Measurements from ENCODE around the gene DIPK1C. TPM values are rescaled to one million over a fixed set of nuclear protein-coding genes. Genes with fewer than 3 reads are reported as not detected.

The DIPK1C gene
- total RNA-seq, 1 experiment from 2014 or later: 0.26 TPM

GRCh38 chr18:74430231-74430630, 26.9 kb downstream of the DIPK1C start:
- no TSS peak for BruUV-seq (replicated peaks)
- H3K27ac ChIP-seq (ENCODE audit: low read length): no peak overlapping the region
- ChIA-PET POLR2A (no interaction called here), CTCF (no interaction called here)
- intact Hi-C loops (cut with micrococcal nuclease; ENCODE audit: unreplicated experiment) (no loop called here), in situ Hi-C loops (cut with HindIII; ENCODE audit: low pct_unique_long_range_greater_than_20kb, low sequenced_read_pairs) (no loop called here)
- ATAC-seq: no peak
- no peaks in the 10 kb centered on the region for H3K36me3 ChIP-seq (ENCODE audit: control insufficient read depth, insufficient read depth, low read length)
- no peak overlapping the region for H3K4me3 ChIP-seq (ENCODE audit: low read depth in 2 of 2, low read length in 2 of 2)
- no peaks in the 10 kb centered on the region for H3K4me1 ChIP-seq (ENCODE audit: control insufficient read depth, insufficient read depth, low read length)
- no peak for DNase-seq (ENCODE audit: low read depth, low spot score)
- H3K9me3 ChIP-seq (ENCODE audit: control insufficient read depth, insufficient read depth, low read depth, low read length): no peaks in the 10 kb centered on the region; the same call in 1 of the 2 replicates
- no peak for TF ChIP-seq CTCF (IDR thresholded peaks at IDR 0.05)
- TF ChIP-seq SIN3A (IDR thresholded peaks at IDR 0.05; ENCODE audit: borderline replicate concordance, insufficient read depth, low read depth, low read length): no peak
- TF ChIP-seq POLR2AphosphoS5 (IDR thresholded peaks at IDR 0.05; ENCODE audit: low read depth, low read length): no peak
- TF ChIP-seq REST (IDR thresholded peaks at IDR 0.05; ENCODE audit: insufficient read depth in 1 of 2, low read depth in 2 of 2, low read length in 1 of 2): no peak
- TF ChIP-seq TCF7L2 (IDR thresholded peaks at IDR 0.05; ENCODE audit: low read depth, low read length): no peak
- no peaks in the 10 kb centered on the region for H3K27me3 ChIP-seq (ENCODE audit: control insufficient read depth, insufficient read depth, low read length)

- TF ChIP-seq TCF7L2 (IDR thresholded peaks at IDR 0.05; ENCODE audit: low read depth, low read length) (no peak), REST (IDR thresholded peaks at IDR 0.05; ENCODE audit: insufficient read depth in 1 of 2, low read depth in 2 of 2, low read length in 1 of 2) (no peak), CTCF (IDR thresholded peaks at IDR 0.05) (no peak), SIN3A (IDR thresholded peaks at IDR 0.05; ENCODE audit: borderline replicate concordance, insufficient read depth, low read depth, low read length) (no peak), POLR2AphosphoS5 (IDR thresholded peaks at IDR 0.05; ENCODE audit: low read depth, low read length) (no peak)
- POLR2A ChIA-PET: no interaction called here
- H3K4me3 ChIP-seq (ENCODE audit: low read depth in 2 of 2, low read length in 2 of 2): no peak overlapping the region
- in situ Hi-C loops (cut with HindIII; ENCODE audit: low pct_unique_long_range_greater_than_20kb, low sequenced_read_pairs) (no loop called here), intact Hi-C loops (cut with micrococcal nuclease; ENCODE audit: unreplicated experiment) (no loop called here)
- ATAC-seq (no peak), DNase-seq (ENCODE audit: low read depth, low spot score) (no peak)
- H3K27ac ChIP-seq (ENCODE audit: low read length): no peak overlapping the region
- no peaks in the 10 kb centered on the region for H3K27me3 ChIP-seq (ENCODE audit: control insufficient read depth, insufficient read depth, low read length)
- BruUV-seq (replicated peaks): no TSS peak
- H3K9me3 ChIP-seq (ENCODE audit: control insufficient read depth, insufficient read depth, low read depth, low read length): no peaks in the 10 kb centered on the region; the same call in 1 of the 2 replicates
- H3K4me1 ChIP-seq (ENCODE audit: control insufficient read depth, insufficient read depth, low read length): no peaks in the 10 kb centered on the region
- CTCF ChIA-PET: interaction anchor here (0.6 kb wide), 1 partner anchor 67 kb away, joined by 3 read pairs; the partner anchor contains the start of gene CNDP2
- no peaks in the 10 kb centered on the region for H3K36me3 ChIP-seq (ENCODE audit: control insufficient read depth, insufficient read depth, low read length)
These were observed 28.0 kb downstream of the DIPK1C start for GRCh38 chr18:74429096-74429495.

Measured in Panc1 (cell line).